Esophagus muscularis mucosa (tissue), 4 donors: Measurements from ENCODE around the gene CEP76. TPM values are rescaled to one million over a fixed set of nuclear protein-coding genes. Genes with fewer than 3 reads are reported as not detected.

Experiments used
- DNase-seq: peaks from one replicate; pipeline ENCODE4 v3.0.0-alpha.2; 2017; ENCODE audit errors: extremely low spot score
- H3K27ac ChIP-seq, 4 donors: fragments of 200-600 bp; sonication (generic); replicated peaks in 1 of 4; 1 replicate in 3 of 4; 2 replicates in 1 of 4; pipeline ENCODE4 v1.5.1; 2016 to 2019; ENCODE audit warnings: mild to moderate bottlenecking in 1 of 4
- H3K27me3 ChIP-seq, 4 donors: fragments of 200-600 bp; sonication (generic); one replicate each; pipeline versions ENCODE4 v1.5.1 to v1.6.0; 2016 to 2019
- H3K36me3 ChIP-seq, 4 donors: fragments of 200-600 bp; sonication (generic); one replicate each; pipeline ENCODE4 v1.5.1; 2016 to 2019
- H3K4me1 ChIP-seq, 4 donors: fragments of 200-600 bp; sonication (generic); one replicate each; pipeline ENCODE4 v1.5.1; 2016 to 2019
- H3K4me3 ChIP-seq, 4 donors: fragments of 200-600 bp; sonication (generic); 1 replicate in 2 of 4; 2 replicates in 2 of 4; pipeline ENCODE4 v1.5.1; 2016 to 2019; ENCODE audit warnings: mild to moderate bottlenecking in 4 of 4, moderate library complexity in 1 of 4
- H3K9me3 ChIP-seq, 4 donors: fragments of 200-600 bp; sonication (generic); 1 replicate in 3 of 4; 2 replicates in 1 of 4; pipeline ENCODE4 v1.5.1; 2016 to 2019
- EP300 ChIP-seq: sonication (generic); formaldehyde crosslinking; IDR thresholded peaks from one replicate; pipeline ENCODE4 v1.6.1; 2017; ENCODE audit warnings: antibody characterized with exemption
- POLR2A ChIP-seq: fragments of 450-650 bp; IDR thresholded peaks from one replicate; pipeline ENCODE4 v1.6.1; 2017; ENCODE audit warnings: antibody characterized with exemption, moderate library complexity, mild to moderate bottlenecking, low read depth
- POLR2AphosphoS5 ChIP-seq, 2 donors: sonication (generic); formaldehyde crosslinking; IDR thresholded peaks; one replicate each; pipeline ENCODE4 v1.6.1; 2017; ENCODE audit warnings: antibody characterized with exemption in 2 of 2
- WGBS: methylation state at CpG from one replicate; pipeline ENCODE4 v1.1.5; 2018; 5-methylcytosine and 5-hydroxymethylcytosine counted together
- intact Hi-C: fragments of 100-400 bp; cut with DNase I; formaldehyde crosslinking; loops from one replicate; pipeline ENCODE4 v1.15.1; 2023
- total RNA-seq, 4 donors: library from RNA; depleted of rRNA; stranded (reverse); fragments of >200 nt; gene quantifications; one replicate each; pipeline versions ENCODE4 v1.1.0 to v1.2.1, GENCODE V29; 2016
- TF ChIP-seq, protein P1 (sequence below), 3 experiments: fragments of 200-600 bp in 2 of 3; fragments of 450-650 bp in 1 of 3; sonication (generic) in 2 of 3; IDR thresholded peaks; one replicate each; pipeline ENCODE4 v1.5.1; 2017 to 2019; ENCODE audit warnings: antibody characterized with exemption in 3 of 3, mild to moderate bottlenecking in 2 of 3, moderate library complexity in 1 of 3

Gene CEP76
- total RNA-seq, 4 donors from 2014 or later = 5.0 to 8.7 (median 5.8) TPM

DNA sequence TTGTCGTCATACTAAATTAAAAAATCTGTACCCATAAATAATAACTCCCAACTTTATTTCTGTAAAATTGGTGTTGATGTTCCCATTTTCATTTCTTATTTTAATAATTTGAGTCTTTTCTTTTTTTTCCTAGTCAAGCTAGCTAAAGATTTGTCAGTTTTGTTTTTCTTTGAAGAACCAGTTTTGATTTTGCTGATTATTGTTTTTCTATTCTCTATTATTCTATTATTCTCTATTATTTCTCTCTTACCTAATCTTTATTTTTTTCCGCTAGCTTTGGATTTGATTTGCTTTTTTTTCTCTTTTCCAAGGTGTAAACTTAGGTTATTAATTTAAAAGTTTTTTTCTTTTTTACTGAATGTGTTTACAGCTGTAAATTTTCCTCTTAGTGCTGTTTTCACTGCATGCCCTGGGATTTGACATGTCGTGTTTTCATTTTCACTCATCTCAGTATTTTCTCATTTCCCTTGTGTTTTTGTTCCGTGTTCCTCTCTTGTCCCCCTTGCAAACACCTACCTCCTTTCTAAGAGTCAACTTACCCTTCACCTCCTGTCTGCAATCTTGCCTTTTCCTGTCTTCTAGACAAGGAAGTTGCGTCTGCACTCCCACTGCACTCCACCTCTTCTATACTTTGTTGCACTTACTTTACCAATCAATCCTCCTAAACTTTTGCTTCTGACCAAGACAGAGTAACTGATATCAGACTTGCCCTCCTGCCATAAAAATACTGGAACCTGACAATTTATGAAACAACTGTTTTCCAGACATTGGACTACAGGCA lies 19.2 kb upstream of the CEP76 start:
- TF ChIP-seq POLR2A = no peak
- TF ChIP-seq, protein P1, sequence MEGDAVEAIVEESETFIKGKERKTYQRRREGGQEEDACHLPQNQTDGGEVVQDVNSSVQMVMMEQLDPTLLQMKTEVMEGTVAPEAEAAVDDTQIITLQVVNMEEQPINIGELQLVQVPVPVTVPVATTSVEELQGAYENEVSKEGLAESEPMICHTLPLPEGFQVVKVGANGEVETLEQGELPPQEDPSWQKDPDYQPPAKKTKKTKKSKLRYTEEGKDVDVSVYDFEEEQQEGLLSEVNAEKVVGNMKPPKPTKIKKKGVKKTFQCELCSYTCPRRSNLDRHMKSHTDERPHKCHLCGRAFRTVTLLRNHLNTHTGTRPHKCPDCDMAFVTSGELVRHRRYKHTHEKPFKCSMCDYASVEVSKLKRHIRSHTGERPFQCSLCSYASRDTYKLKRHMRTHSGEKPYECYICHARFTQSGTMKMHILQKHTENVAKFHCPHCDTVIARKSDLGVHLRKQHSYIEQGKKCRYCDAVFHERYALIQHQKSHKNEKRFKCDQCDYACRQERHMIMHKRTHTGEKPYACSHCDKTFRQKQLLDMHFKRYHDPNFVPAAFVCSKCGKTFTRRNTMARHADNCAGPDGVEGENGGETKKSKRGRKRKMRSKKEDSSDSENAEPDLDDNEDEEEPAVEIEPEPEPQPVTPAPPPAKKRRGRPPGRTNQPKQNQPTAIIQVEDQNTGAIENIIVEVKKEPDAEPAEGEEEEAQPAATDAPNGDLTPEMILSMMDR (IDR thresholded peaks at IDR 0.05) = no peak
- TF ChIP-seq POLR2AphosphoS5 (IDR thresholded peaks at IDR 0.05) = no peak
- TF ChIP-seq EP300 = no peak
- intact Hi-C loops = no loop called here
- H3K36me3 ChIP-seq = peaks cover 34 to 100% (median 85%) of the 10 kb centered on the region in 4 donors
- H3K27me3 ChIP-seq = no peaks in the 10 kb centered on the region
- peak; percentile 3 for DNase-seq
- no peaks in the 10 kb centered on the region for H3K4me1 ChIP-seq
- no peaks in the 10 kb centered on the region for H3K9me3 ChIP-seq
- H3K4me3 ChIP-seq = no peak overlapping the region
- 92% methylated on average over 5 of the region's 5 CpGs for WGBS
- no peak overlapping the region for H3K27ac ChIP-seq

DNA sequence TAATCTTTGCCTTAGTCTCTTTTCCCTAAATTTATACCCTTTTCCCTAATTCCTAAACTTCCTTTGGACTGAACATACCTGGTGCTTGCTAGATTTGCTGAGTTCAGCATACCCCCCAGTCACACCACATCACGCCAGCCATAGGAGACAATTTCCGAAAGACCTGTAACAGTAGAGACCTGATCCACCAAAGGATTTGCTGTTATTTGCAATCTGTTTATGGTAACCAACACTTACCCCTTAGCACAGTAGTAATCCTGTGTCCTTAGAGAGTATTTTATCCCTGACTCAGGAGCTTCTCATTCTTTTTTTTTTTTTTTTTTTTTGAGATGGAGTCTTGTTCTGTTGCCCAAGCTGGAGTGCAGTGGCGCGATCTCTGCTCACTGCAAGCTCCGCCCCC lies 8.9 kb upstream of the CEP76 start:
- peaks cover 58 to 93% (median 90%) of the 10 kb centered on the region in 4 donors for H3K36me3 ChIP-seq
- no peak overlapping the region for H3K27ac ChIP-seq
- H3K4me3 ChIP-seq = no peak overlapping the region
- intact Hi-C loops = no loop called here
- no peaks in the 10 kb centered on the region for H3K27me3 ChIP-seq
- H3K9me3 ChIP-seq = no peaks in the 10 kb centered on the region
- 100% methylated on average over 5 of the region's 5 CpGs for WGBS
- H3K4me1 ChIP-seq = peaks cover 0 to under 1% (median 0%) of the 10 kb centered on the region in 4 donors
- DNase-seq = peak; percentile 12
- TF ChIP-seq POLR2A = no peak

DNA sequence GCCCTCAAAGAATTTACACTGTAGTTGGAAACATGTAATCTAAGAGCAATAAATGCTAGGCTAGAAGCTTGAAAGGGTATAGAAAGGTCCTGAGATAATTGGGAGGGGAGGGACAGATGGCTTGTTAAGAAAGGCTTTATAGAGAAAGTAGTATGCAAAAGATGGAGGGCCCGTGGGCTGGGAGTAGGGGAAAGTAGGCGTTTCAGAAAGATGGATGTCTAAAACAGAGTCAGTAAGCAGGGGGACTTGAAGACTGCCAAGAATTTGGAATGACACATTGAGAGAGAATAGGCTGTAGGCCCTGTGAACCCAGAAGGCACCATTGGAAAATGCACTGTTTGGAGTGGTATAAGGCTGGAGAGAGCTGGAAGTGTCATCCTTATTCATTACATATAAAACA lies 1.1 kb upstream of the CEP76 start:
- Histone ChIP-seq H3K4me1 (peaks cover 24 to 47% (median 41%) of the 10 kb centered on the region in 4 donors), H3K36me3 (peaks cover 17 to 41% (median 28%) of the 10 kb centered on the region in 4 donors), H3K27me3 (no peaks in the 10 kb centered on the region), H3K4me3 (peak overlapping the region; percentile 82 to 96 (median 90)), H3K27ac (peak overlapping the region; percentile 95 to 97 (median 96)), H3K9me3 (no peaks in the 10 kb centered on the region)
- TF ChIP-seq POLR2AphosphoS5 (IDR thresholded peaks at IDR 0.05) (no peak), POLR2A (no peak), EP300 (no peak)
- TF ChIP-seq, protein P1 (IDR thresholded peaks at IDR 0.05) = no peak
- peak; percentile 50 for DNase-seq
- 2% methylated on average over 2 of the region's 2 CpGs for WGBS
- intact Hi-C loops = no loop called here

DNA sequence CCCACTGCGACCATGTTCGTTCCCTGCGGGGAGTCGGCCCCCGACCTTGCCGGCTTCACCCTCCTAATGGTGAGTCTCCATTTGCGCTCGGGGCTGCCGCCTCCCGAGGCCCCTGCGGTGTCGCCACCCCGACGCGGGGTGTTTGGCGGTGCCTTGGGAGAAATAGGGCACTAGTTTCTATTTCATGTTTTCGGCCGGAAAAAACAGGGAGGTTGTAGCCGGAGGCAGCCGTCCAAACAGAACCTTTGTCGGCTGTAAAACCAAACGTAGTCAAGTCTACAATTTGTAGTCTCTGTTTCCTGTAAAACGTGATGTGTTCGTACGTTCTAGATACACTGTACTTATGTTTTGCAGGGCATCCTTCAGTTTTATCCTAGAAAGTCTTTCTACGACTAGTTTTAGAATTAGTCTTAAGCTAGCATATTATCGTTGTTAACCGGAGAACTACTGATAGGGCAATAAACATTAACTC lies 609 bp upstream of the CEP76 start:
- 0% methylated on average over 13 of the region's 28 CpGs for WGBS
- Histone ChIP-seq H3K27me3 (no peaks in the 10 kb centered on the region), H3K4me1 (peaks cover 24 to 47% (median 41%) of the 10 kb centered on the region in 4 donors), H3K9me3 (no peaks in the 10 kb centered on the region), H3K4me3 (peak overlapping the region; percentile 82 to 96 (median 90)), H3K36me3 (peaks cover 13 to 41% (median 25%) of the 10 kb centered on the region in 4 donors), H3K27ac (peak overlapping the region; percentile 95 to 97 (median 96))
- no peak for DNase-seq
- TF ChIP-seq POLR2A (no peak), POLR2AphosphoS5 (IDR thresholded peaks at IDR 0.05) (no peak), EP300 (no peak)
- TF ChIP-seq, protein P1 (IDR thresholded peaks at IDR 0.05) = no peak
- intact Hi-C loops = no loop called here

DNA sequence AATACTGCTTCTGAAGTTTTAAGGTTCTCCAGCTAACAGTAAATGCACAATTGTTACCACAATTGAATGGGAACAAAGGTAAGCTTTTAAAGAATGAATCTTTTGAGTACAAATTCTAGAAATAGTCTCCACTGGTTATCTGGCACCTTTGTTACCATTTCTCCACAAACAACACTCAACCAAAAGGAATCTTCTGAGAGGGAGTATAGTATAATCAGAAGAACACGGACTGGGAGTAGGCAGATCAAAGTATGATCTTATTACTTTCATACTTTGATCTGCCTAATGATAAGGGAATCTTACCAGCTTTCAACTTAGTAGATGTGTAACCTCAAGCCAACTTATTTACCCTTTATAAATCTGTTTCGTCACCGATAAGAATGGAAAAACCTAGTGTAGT lies 1.4 kb downstream of the CEP76 start:
- no peaks in the 10 kb centered on the region for H3K27me3 ChIP-seq
- no peak for DNase-seq
- H3K4me3 ChIP-seq = peak overlapping the region in 3 of 4 donors; percentile 82 to 96 (median 92)
- WGBS = 86% methylated on average over 3 of the region's 3 CpGs
- intact Hi-C loops = no loop called here
- H3K36me3 ChIP-seq = peaks cover 0 to 33% (median 12%) of the 10 kb centered on the region in 4 donors
- no peak for TF ChIP-seq POLR2A
- TF ChIP-seq POLR2AphosphoS5 (IDR thresholded peaks at IDR 0.05) = no peak
- TF ChIP-seq, protein P1 (IDR thresholded peaks at IDR 0.05) = no peak
- no peak for TF ChIP-seq EP300
- H3K4me1 ChIP-seq = peaks cover 24 to 43% (median 41%) of the 10 kb centered on the region in 4 donors
- H3K27ac ChIP-seq = no peak overlapping the region
- no peaks in the 10 kb centered on the region for H3K9me3 ChIP-seq
